Epithelial cell of proximal tubule (primary cell): Measurements from ENCODE around the gene FBXO21. TPM values are rescaled to one million over a fixed set of nuclear protein-coding genes. Genes with fewer than 3 reads are reported as not detected.

Experiments
- DNase-seq: peaks from one replicate; pipeline ENCODE4 v3.0.0-alpha.2; 2011; ENCODE audit warnings: low read depth
- H3K4me3 ChIP-seq: 2 replicates; pipeline ENCODE4 v1.5.1; 2011; ENCODE audit warnings: low read depth, mild to moderate bottlenecking, low read length
- total RNA-seq: library from RNA; depleted of rRNA; stranded (reverse); fragments of >200 nt; gene quantifications from 2 replicates; pipeline ENCODE4 v1.2.3, GENCODE V29; 2015
- TF ChIP-seq, protein P1 (sequence below): conservative IDR thresholded peaks from 2 replicates; pipeline ENCODE4 v1.5.1; 2012; ENCODE audit warnings: low read depth, mild to moderate bottlenecking, low read length

The FBXO21 gene
- total RNA-seq, 1 donor from 2014 or later: 35.7 TPM

DNA sequence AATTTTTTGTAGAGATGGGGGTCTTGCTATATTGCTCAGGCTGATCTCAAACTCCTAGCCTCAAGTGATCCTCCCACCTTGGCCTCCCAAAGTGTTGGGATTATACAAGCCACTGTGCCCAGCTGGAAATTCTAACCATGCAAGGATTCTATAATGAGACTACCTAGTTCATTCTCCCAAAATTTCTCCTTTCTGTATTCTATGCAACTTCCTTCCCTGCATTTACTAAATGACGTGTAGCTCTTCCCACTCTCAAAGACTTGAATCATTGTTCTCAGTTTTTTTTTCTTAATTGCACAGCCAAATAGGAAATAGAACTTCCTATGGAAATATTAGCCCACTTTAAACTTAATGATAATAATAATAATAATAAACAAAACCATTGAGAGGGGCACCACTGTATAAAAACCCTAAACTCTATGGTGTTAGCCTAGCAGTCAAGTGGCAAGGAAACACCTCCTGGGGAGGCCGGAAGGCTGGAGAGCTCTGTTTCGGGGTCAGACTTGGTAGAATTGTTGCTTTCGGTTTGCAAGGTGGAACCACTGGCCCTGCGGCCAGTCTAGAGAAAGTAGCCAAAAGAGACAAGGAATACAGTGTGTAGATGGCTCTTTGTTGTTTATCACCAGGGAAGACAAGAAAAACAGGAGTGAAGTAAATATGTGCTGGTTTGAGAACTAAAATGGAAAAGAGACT, 51.1 kb downstream of the FBXO21 start:
- TF ChIP-seq, protein P1, sequence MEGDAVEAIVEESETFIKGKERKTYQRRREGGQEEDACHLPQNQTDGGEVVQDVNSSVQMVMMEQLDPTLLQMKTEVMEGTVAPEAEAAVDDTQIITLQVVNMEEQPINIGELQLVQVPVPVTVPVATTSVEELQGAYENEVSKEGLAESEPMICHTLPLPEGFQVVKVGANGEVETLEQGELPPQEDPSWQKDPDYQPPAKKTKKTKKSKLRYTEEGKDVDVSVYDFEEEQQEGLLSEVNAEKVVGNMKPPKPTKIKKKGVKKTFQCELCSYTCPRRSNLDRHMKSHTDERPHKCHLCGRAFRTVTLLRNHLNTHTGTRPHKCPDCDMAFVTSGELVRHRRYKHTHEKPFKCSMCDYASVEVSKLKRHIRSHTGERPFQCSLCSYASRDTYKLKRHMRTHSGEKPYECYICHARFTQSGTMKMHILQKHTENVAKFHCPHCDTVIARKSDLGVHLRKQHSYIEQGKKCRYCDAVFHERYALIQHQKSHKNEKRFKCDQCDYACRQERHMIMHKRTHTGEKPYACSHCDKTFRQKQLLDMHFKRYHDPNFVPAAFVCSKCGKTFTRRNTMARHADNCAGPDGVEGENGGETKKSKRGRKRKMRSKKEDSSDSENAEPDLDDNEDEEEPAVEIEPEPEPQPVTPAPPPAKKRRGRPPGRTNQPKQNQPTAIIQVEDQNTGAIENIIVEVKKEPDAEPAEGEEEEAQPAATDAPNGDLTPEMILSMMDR: no peak
- H3K4me3 ChIP-seq: no peak overlapping the region
- no peak for DNase-seq

DNA sequence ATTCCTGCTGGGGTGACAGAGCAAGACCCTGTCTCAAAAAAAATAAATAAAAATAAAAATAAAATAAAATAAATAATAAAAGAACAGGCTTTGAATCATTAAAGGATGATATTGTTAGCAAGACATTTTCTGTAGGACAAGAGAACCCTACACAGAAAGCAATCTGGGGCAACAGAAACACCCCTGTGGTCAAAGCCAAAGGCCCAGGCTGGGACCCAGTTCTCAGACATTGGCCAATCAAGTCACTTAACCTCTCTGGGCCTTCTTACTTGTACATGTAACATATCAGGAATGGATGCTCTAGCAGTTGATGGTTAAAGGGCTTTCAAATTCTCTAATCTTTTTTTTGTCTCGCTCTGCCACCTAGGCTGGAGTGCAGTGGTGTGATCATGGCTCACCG, 55.5 kb downstream of the FBXO21 start:
- TF ChIP-seq, protein P1: no peak
- H3K4me3 ChIP-seq: no peak overlapping the region
- DNase-seq: no peak

DNA sequence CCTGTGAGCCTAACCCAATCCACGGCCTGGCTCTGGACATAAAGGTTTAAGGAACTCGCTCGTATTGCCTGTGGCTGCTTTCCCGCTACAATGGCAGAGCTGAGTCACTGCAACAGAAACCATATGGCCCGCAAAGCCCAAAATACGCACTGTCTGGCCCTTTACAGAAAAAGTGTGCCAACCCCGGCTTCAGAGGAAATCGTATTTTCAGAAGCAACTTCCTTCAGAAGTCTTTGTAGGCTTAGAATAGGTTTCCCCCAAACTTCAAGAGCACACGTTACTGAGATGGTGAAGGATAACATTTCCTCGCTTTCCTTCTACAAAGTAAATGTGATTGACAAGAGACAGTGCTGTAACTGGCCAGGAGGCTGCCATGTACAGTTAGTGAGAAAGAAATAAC, 56.2 kb downstream of the FBXO21 start:
- no peak for DNase-seq
- TF ChIP-seq, protein P1: no peak
- no peak overlapping the region for H3K4me3 ChIP-seq

DNA sequence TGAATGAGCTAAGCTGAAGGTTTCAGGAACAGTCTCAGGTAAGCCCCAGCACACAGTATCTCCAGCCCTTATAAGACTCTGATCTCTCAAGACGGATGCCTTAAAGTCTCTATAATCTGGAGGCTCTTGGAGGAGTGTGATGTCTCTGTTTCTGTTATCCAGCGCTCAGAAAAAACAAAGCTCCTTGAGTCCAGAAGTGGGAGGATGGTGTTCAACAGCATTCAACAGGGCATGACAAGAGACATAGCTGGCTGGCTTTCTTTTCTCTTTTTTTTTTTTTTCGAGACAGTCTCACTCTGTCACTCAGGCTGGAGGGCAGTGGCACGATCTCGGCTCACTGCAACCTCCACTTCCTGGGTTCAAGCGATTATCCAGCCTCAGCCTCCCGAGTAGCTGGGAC, 59.5 kb downstream of the FBXO21 start:
- TF ChIP-seq, protein P1: no peak
- no peak overlapping the region for H3K4me3 ChIP-seq
- no peak for DNase-seq

DNA sequence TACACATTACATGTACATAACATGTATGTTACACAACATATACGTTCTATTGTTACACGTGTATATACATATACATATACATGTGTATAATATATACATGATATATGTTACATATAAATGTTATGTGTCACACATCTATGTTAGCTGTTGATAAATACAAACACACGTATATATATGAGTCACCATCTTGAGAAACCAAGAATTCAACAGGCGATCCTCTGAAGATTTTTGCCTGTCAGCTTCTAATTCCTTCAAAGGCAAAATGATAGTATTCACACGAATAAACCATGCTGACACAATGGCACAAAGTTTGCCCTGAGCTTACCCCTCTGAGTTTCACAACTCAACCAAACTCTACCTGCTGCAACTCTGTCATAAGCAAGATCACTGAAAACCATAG, 60.9 kb downstream of the FBXO21 start:
- H3K4me3 ChIP-seq: no peak overlapping the region
- TF ChIP-seq, protein P1: no peak
- no peak for DNase-seq

DNA sequence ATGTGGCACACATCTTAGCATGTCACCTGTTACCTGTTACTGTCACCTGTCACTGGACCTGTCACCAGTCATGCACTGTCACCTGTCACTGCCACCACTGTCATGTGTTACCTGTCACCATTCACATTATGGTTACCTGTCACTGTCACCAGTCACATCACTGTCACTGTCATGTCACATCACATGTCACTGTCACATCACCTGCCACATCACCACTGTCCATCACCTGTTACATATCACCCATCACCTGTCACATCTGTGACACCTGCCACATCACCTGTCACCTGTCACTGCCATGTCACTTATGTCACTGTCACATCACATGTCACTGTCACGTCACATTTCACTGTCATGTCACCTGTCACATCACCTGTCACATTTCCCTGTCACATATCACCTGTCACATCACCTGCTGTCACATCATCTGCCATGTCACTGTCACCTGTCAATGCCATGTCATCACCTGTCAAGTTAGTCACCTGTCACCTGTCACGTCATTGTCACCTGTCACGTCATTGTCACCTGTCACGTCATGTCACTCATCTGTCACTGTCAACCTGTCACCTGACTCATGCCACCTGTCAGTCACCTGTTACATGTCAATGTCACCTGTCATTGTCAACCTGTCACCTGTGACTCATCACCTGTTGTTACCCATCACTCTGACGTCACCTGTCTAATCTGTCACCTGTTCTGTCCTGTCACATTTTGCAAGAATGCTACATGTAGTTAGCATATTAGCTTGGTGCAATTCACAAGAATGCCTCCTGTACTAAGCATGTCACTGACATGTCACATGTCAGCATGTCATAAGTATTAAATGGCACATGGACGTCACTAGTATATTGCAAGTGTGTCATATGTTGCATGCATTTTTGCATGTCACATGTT, 62.1 kb downstream of the FBXO21 start:
- no peak for DNase-seq
- TF ChIP-seq, protein P1: no peak
- H3K4me3 ChIP-seq: no peak overlapping the region
